Measurements from ENCODE around the gene GNG12. TPM values are rescaled to one million over a fixed set of nuclear protein-coding genes. Genes with fewer than 3 reads are reported as not detected.

GNG12 gene
- total RNA-seq, 1 experiment from 2014 or later: 14.3 TPM

DNA sequence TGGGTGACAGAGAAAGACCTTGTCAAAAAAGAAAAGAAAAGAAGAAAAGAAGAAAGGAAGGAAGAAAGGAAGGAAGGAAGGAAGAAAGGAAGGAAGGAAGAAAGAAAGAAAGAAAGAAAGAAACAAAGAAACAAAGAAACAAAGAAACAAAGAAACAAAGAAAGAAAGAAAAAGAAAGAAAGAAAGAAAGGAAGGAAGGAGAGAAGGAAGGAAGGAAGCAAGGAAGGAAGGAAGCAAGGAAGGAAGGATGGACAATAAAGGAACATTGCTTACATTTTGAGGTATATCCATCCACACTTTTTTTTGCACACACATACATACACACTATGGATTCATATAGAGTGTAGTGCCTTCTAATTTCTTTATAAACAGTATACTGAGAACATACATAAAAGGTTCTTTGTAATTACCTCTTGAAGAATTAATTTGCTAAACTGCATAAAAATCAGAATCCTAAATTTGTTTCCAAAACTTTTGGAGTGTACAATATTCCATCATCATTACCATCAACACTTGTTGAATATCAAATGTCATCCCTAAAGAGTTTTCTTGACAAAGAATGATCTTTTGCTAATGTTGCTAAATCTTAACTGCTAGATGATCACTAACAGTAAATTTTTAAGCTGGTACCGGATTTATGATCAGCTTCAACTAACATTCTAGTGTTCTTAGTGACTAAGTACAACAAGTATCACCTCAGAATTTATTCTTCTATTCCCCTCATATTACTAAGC, 159.6 kb downstream of the GNG12 start:
- H3K4me3 Mint-ChIP-seq: no peak overlapping the region
- no peak overlapping the region for H2BK5ac ChIP-seq (ENCODE audit: insufficient read length, low read length)
- no peak overlapping the region for H3K4me2 ChIP-seq (ENCODE audit: insufficient read depth, insufficient read length, low read length)
- no peak overlapping the region for H3K56ac ChIP-seq (ENCODE audit: insufficient read length, low read depth, low read length)
- no peak overlapping the region for H2BK15ac ChIP-seq (ENCODE audit: low read depth, low read length)
- no peak overlapping the region for H4K91ac ChIP-seq (ENCODE audit: insufficient read length, low read depth, low read length)
- H3K9me3 Mint-ChIP-seq: no peaks in the 10 kb centered on the region
- H2AFZ ChIP-seq (ENCODE audit: low read length): no peak overlapping the region
- H3K4me1 Mint-ChIP-seq: peaks cover 0 to 9% of the 10 kb centered on the region in 2 experiments; a peak in 3 of 4 replicates
- H3K9ac ChIP-seq (ENCODE audit: extremely low read depth, insufficient read length, low read length): no peak overlapping the region
- H2BK120ac ChIP-seq (ENCODE audit: low read depth, low read length, poor library complexity, severe bottlenecking): no peak overlapping the region
- TF ChIP-seq, protein P1, sequence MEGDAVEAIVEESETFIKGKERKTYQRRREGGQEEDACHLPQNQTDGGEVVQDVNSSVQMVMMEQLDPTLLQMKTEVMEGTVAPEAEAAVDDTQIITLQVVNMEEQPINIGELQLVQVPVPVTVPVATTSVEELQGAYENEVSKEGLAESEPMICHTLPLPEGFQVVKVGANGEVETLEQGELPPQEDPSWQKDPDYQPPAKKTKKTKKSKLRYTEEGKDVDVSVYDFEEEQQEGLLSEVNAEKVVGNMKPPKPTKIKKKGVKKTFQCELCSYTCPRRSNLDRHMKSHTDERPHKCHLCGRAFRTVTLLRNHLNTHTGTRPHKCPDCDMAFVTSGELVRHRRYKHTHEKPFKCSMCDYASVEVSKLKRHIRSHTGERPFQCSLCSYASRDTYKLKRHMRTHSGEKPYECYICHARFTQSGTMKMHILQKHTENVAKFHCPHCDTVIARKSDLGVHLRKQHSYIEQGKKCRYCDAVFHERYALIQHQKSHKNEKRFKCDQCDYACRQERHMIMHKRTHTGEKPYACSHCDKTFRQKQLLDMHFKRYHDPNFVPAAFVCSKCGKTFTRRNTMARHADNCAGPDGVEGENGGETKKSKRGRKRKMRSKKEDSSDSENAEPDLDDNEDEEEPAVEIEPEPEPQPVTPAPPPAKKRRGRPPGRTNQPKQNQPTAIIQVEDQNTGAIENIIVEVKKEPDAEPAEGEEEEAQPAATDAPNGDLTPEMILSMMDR (conservative IDR thresholded peaks at IDR 0.05): no peak
- H3K4ac ChIP-seq (ENCODE audit: low read depth, low read length): no peak overlapping the region
- no peak for DNase-seq
- H4K5ac ChIP-seq (ENCODE audit: insufficient read length, low read depth, low read length): no peak overlapping the region
- H2BK12ac ChIP-seq (ENCODE audit: insufficient read length, low read depth, low read length): no peak overlapping the region
- no peak overlapping the region for H3T11ph ChIP-seq (ENCODE audit: low read length)
- no peak overlapping the region for H3K23ac ChIP-seq (ENCODE audit: insufficient read length, low read depth, low read length)
- H3K27ac Mint-ChIP-seq: no peak overlapping the region
- H3K23me2 ChIP-seq (ENCODE audit: insufficient read length, low read depth, low read length, poor library complexity, severe bottlenecking): no peaks in the 10 kb centered on the region
- H3K27ac ChIP-seq (ENCODE audit: insufficient read length, low read depth, low read length): no peak overlapping the region
- H3K27me3 ChIP-seq (ENCODE audit: insufficient read depth, low read length): no peaks in the 10 kb centered on the region
- H3K18ac ChIP-seq (ENCODE audit: insufficient read length, low read depth, low read length): no peak overlapping the region
- no peak overlapping the region for H4K8ac ChIP-seq (replicated peaks; ENCODE audit: insufficient read length, low read depth, low read length)
- H3K36me3 Mint-ChIP-seq (ENCODE audit: insufficient read depth in 1 of 3, low read depth in 3 of 3): no peaks in the 10 kb centered on the region
- H4K20me1 ChIP-seq (ENCODE audit: control insufficient read depth, insufficient read depth, insufficient read length): no peaks in the 10 kb centered on the region
- H3K79me1 ChIP-seq (ENCODE audit: insufficient read depth, low read depth, low read length, poor library complexity, severe bottlenecking): no peaks in the 10 kb centered on the region
- no peaks in the 10 kb centered on the region for H3K9me3 ChIP-seq (ENCODE audit: control insufficient read depth, low read depth, low read length)
- no CpG with 5 or more reads among the region's 1 CpG for WGBS (ENCODE audit: extremely low coverage, insufficient read length, low lambda C conversion rate)
- no peak overlapping the region for H2AK5ac ChIP-seq (ENCODE audit: insufficient read length, low read length)
- no peak overlapping the region for H3K14ac ChIP-seq (ENCODE audit: insufficient read depth, low read length)
- no peaks in the 10 kb centered on the region for H3K79me2 ChIP-seq (ENCODE audit: insufficient read depth, low read length)
- no peaks in the 10 kb centered on the region for H3K4me1 ChIP-seq (ENCODE audit: insufficient read depth, low read length)
- H3K27me3 Mint-ChIP-seq (ENCODE audit: low read depth): peaks cover 15% of the 10 kb centered on the region
- no peak overlapping the region for H2BK20ac ChIP-seq (ENCODE audit: low read depth, low read length, poor library complexity, severe bottlenecking)

All from H9 (cell line).